Esophagus muscularis mucosa (tissue), 4 donors: ENCODE results near the gene MX1. TPM values are rescaled to one million over a fixed set of nuclear protein-coding genes. Genes with fewer than 3 reads are reported as not detected.

Experiments
- DNase-seq: peaks from one replicate; pipeline ENCODE4 v3.0.0-alpha.2; 2017; ENCODE audit errors: extremely low spot score
- H3K27ac ChIP-seq, 4 donors: fragments of 200-600 bp; sonication (generic); replicated peaks in 1 of 4; 1 replicate in 3 of 4; 2 replicates in 1 of 4; pipeline ENCODE4 v1.5.1; 2016 to 2019; ENCODE audit warnings: mild to moderate bottlenecking in 1 of 4
- H3K27me3 ChIP-seq, 4 donors: fragments of 200-600 bp; sonication (generic); one replicate each; pipeline versions ENCODE4 v1.5.1 to v1.6.0; 2016 to 2019
- H3K36me3 ChIP-seq, 4 donors: fragments of 200-600 bp; sonication (generic); one replicate each; pipeline ENCODE4 v1.5.1; 2016 to 2019
- H3K4me1 ChIP-seq, 4 donors: fragments of 200-600 bp; sonication (generic); one replicate each; pipeline ENCODE4 v1.5.1; 2016 to 2019
- H3K4me3 ChIP-seq, 4 donors: fragments of 200-600 bp; sonication (generic); 1 replicate in 2 of 4; 2 replicates in 2 of 4; pipeline ENCODE4 v1.5.1; 2016 to 2019; ENCODE audit warnings: mild to moderate bottlenecking in 4 of 4, moderate library complexity in 1 of 4
- H3K9me3 ChIP-seq, 4 donors: fragments of 200-600 bp; sonication (generic); 1 replicate in 3 of 4; 2 replicates in 1 of 4; pipeline ENCODE4 v1.5.1; 2016 to 2019
- EP300 ChIP-seq: sonication (generic); formaldehyde crosslinking; IDR thresholded peaks from one replicate; pipeline ENCODE4 v1.6.1; 2017; ENCODE audit warnings: antibody characterized with exemption
- POLR2A ChIP-seq: fragments of 450-650 bp; IDR thresholded peaks from one replicate; pipeline ENCODE4 v1.6.1; 2017; ENCODE audit warnings: antibody characterized with exemption, moderate library complexity, mild to moderate bottlenecking, low read depth
- POLR2AphosphoS5 ChIP-seq, 2 donors: sonication (generic); formaldehyde crosslinking; IDR thresholded peaks; one replicate each; pipeline ENCODE4 v1.6.1; 2017; ENCODE audit warnings: antibody characterized with exemption in 2 of 2
- WGBS: methylation state at CpG from one replicate; pipeline ENCODE4 v1.1.5; 2018; 5-methylcytosine and 5-hydroxymethylcytosine counted together
- intact Hi-C: fragments of 100-400 bp; cut with DNase I; formaldehyde crosslinking; loops from one replicate; pipeline ENCODE4 v1.15.1; 2023
- total RNA-seq, 4 donors: library from RNA; depleted of rRNA; stranded (reverse); fragments of >200 nt; gene quantifications; one replicate each; pipeline versions ENCODE4 v1.1.0 to v1.2.1, GENCODE V29; 2016
- TF ChIP-seq, protein P1 (sequence below), 3 experiments: fragments of 200-600 bp in 2 of 3; fragments of 450-650 bp in 1 of 3; sonication (generic) in 2 of 3; IDR thresholded peaks; one replicate each; pipeline ENCODE4 v1.5.1; 2017 to 2019; ENCODE audit warnings: antibody characterized with exemption in 3 of 3, mild to moderate bottlenecking in 2 of 3, moderate library complexity in 1 of 3

MX1 gene
- total RNA-seq, 4 donors from 2014 or later: 13.8 to 34.6 (median 22.2) TPM

GRCh38 chr21:41398831-41399230 lies 27.2 kb upstream of the MX1 start:
- no peaks in the 10 kb centered on the region for H3K9me3 ChIP-seq
- H3K4me1 ChIP-seq: no peaks in the 10 kb centered on the region
- WGBS: 91% methylated on average over 16 of the region's 16 CpGs
- H3K36me3 ChIP-seq: peaks cover 0 to 83% (median 49%) of the 10 kb centered on the region in 4 donors
- TF ChIP-seq EP300 (no peak), POLR2A (no peak), POLR2AphosphoS5 (IDR thresholded peaks at IDR 0.05) (no peak)
- TF ChIP-seq, protein P1, sequence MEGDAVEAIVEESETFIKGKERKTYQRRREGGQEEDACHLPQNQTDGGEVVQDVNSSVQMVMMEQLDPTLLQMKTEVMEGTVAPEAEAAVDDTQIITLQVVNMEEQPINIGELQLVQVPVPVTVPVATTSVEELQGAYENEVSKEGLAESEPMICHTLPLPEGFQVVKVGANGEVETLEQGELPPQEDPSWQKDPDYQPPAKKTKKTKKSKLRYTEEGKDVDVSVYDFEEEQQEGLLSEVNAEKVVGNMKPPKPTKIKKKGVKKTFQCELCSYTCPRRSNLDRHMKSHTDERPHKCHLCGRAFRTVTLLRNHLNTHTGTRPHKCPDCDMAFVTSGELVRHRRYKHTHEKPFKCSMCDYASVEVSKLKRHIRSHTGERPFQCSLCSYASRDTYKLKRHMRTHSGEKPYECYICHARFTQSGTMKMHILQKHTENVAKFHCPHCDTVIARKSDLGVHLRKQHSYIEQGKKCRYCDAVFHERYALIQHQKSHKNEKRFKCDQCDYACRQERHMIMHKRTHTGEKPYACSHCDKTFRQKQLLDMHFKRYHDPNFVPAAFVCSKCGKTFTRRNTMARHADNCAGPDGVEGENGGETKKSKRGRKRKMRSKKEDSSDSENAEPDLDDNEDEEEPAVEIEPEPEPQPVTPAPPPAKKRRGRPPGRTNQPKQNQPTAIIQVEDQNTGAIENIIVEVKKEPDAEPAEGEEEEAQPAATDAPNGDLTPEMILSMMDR (IDR thresholded peaks at IDR 0.05): no peak
- no peak for DNase-seq
- H3K4me3 ChIP-seq: no peak overlapping the region
- intact Hi-C loops: loop anchor here (10.0 kb wide), 1 partner anchor 104 kb away; no protein-coding TSS in a partner anchor
- peaks cover 0 to 3% (median 0%) of the 10 kb centered on the region in 4 donors for H3K27me3 ChIP-seq
- H3K27ac ChIP-seq: no peak overlapping the region

DNA sequence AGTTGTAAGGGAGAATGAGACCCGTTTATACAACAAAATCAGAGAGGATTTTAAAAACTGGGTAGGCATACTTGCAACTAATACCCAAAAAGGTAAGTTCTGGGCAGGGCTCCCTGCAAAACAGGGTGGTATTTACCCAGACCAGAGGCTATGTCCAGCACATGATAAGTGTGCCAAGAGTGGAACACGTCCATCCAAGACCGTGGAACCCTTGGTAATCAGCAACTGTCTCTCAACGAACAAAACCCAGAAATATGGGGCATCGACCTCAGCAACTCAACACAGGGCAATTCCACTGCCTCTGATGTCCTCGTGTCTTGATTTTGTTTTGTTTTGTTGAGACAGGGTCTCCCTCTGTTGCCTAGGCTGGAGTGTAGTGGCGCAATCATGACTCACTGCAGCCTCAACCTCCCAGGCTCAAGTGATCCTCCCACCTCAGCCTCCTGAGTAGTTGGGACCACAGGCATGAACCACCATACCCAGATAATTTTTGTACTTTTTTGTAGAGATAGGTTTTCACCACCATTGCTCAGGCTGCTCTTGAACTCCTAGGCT lies 26.7 kb upstream of the MX1 start:
- Histone ChIP-seq H3K27ac (no peak overlapping the region), H3K4me1 (no peaks in the 10 kb centered on the region), H3K9me3 (no peaks in the 10 kb centered on the region), H3K27me3 (no peaks in the 10 kb centered on the region), H3K4me3 (no peak overlapping the region), H3K36me3 (peaks cover 0 to 88% (median 51%) of the 10 kb centered on the region in 4 donors)
- no peak for DNase-seq
- intact Hi-C loops: loop anchor here (10.0 kb wide), 1 partner anchor 105 kb away; no protein-coding TSS in a partner anchor
- TF ChIP-seq, protein P1 (IDR thresholded peaks at IDR 0.05): no peak
- no peak for TF ChIP-seq EP300
- TF ChIP-seq POLR2AphosphoS5 (IDR thresholded peaks at IDR 0.05): no peak
- no peak for TF ChIP-seq POLR2A
- WGBS: 89% methylated on average over 7 of the region's 7 CpGs

GRCh38 chr21:41402231-41402630 lies 23.8 kb upstream of the MX1 start:
- H3K27ac ChIP-seq: no peak overlapping the region
- DNase-seq: no peak
- H3K36me3 ChIP-seq: peaks cover 0 to 88% (median 51%) of the 10 kb centered on the region in 4 donors
- intact Hi-C loops: no loop called here
- H3K9me3 ChIP-seq: no peaks in the 10 kb centered on the region
- H3K4me1 ChIP-seq: no peaks in the 10 kb centered on the region
- TF ChIP-seq POLR2AphosphoS5 (IDR thresholded peaks at IDR 0.05): no peak
- TF ChIP-seq EP300: no peak
- TF ChIP-seq, protein P1 (IDR thresholded peaks at IDR 0.05): no peak
- no peak for TF ChIP-seq POLR2A
- no peaks in the 10 kb centered on the region for H3K27me3 ChIP-seq
- H3K4me3 ChIP-seq: no peak overlapping the region
- WGBS: 90% methylated on average over 2 of the region's 11 CpGs

DNA sequence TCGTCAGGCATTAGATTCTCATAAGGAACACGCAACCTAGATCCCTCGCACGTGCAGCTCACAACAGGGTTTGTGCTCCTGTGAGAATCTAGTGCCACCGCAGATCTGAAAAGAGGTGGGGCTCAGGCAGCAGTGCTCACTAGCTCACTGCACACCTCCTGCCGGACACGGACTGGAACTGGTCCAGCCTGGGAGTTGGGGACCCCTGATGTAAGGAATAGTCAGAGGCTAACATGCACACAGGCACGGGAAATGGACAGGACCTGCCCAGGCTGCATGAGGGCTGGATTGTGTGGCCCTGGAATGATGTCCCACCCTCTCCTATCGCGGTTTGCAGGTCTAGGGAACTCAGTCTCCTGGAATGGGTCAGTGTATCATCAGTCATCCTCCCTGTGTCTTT lies 23.2 kb upstream of the MX1 start:
- Histone ChIP-seq H3K9me3 (no peaks in the 10 kb centered on the region), H3K4me3 (no peak overlapping the region), H3K36me3 (peaks cover 0 to 88% (median 54%) of the 10 kb centered on the region in 4 donors), H3K27ac (no peak overlapping the region), H3K4me1 (no peaks in the 10 kb centered on the region), H3K27me3 (peaks cover 0 to 5% (median 0%) of the 10 kb centered on the region in 4 donors)
- intact Hi-C loops: no loop called here
- WGBS: 86% methylated on average over 10 of the region's 10 CpGs
- TF ChIP-seq, protein P1 (IDR thresholded peaks at IDR 0.05): no peak
- no peak for TF ChIP-seq POLR2AphosphoS5 (IDR thresholded peaks at IDR 0.05)
- TF ChIP-seq EP300: no peak
- no peak for TF ChIP-seq POLR2A
- DNase-seq: no peak

DNA sequence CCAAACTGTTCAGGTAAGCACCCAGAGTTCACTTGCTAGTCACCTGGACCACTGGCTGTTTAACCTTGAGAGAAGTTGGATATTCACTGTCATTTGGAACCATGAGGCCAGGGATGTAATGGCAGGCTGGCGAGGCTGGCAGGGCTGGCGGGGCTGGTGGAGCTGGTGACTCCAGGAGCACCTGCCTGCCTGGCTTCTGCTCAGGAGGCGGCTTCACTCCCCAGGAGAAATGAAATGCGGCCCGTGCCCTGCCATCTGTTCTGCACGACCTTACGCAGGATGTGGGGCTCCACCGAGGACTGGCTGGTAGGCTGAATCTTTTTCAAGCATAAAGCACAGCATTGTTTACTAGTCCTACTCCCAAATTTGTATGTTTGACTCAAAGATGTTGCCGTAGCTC lies 22.7 kb upstream of the MX1 start:
- no peaks in the 10 kb centered on the region for H3K9me3 ChIP-seq
- H3K36me3 ChIP-seq: peaks cover 0 to 88% (median 57%) of the 10 kb centered on the region in 4 donors
- H3K4me3 ChIP-seq: no peak overlapping the region
- H3K4me1 ChIP-seq: no peaks in the 10 kb centered on the region
- TF ChIP-seq, protein P1 (IDR thresholded peaks at IDR 0.05): no peak
- TF ChIP-seq POLR2AphosphoS5 (IDR thresholded peaks at IDR 0.05) (no peak), POLR2A (no peak), EP300 (no peak)
- peaks cover 0 to 8% (median 0%) of the 10 kb centered on the region in 4 donors for H3K27me3 ChIP-seq
- intact Hi-C loops: no loop called here
- DNase-seq: no peak
- WGBS: 92% methylated on average over 8 of the region's 9 CpGs
- H3K27ac ChIP-seq: no peak overlapping the region
